A549 treated with Mapracorat at 1 μM for 4 hours (cell line): ENCODE measurements around the gene OARD1. TPM values are rescaled to one million over a fixed set of nuclear protein-coding genes. Genes with fewer than 3 reads are reported as not detected.

Experiments
- total RNA-seq: library from RNA; stranded (reverse); fragments of 200-300 nt; extraction: Qiagen RNA extraction; gene quantifications from 5 replicates; pipeline ENCODE4 v1.2.3, GENCODE V29; 2022

Gene OARD1, protein sequence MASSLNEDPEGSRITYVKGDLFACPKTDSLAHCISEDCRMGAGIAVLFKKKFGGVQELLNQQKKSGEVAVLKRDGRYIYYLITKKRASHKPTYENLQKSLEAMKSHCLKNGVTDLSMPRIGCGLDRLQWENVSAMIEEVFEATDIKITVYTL
- total RNA-seq: 15.9 to 21.1 TPM (median 20.1 TPM) in 5 replicates

DNA sequence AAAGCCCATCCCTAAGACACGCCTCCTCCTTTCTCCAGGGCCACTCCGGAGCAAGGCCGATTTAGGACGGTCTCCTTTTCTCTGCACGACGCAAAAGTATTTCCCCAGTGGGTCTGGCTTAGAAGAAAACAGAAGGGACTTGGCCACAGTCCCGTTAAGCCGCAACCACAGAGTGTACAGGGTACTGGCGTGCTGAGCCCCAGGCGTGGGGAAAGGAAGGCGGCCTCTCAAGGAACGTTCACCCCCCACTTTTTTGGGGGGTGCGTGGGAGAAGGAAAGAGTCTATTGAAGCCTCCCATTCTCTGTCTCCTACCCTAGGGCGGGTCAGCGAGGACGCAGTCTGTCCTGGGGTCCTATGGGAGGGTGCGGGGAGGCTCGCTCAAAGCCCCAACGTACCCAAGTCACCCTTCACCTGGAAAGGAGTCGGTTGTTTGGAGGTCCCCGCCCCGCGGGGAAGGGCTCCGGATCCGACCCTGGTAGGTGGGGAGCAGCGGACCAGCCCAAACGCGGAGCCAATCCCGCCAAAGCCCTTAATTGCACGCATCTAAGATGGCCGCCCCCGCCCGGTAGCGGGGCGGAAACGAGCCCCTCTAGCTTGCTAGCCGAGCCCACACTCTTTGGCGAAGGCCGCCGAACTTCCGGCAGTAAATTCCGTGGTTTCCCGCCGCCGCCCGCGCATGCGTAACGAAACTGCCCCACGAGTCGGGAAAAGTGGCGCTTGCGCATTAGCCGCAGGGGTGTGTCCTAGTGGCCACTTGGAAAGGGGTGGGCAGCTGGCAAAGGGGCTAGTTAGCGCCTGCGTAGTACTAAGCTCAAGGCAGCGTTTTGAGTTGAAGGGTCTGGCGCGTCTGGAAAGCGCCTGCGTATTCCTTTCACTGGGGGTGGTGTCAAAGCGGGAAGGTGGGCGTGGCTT lies at the start of gene OARD1:
Gene OARD1, minus strand, starts transcription at position 434 of the 913 bp plus-strand sequence. CDS start 722 bp downstream, outside the sequence.

DNA sequence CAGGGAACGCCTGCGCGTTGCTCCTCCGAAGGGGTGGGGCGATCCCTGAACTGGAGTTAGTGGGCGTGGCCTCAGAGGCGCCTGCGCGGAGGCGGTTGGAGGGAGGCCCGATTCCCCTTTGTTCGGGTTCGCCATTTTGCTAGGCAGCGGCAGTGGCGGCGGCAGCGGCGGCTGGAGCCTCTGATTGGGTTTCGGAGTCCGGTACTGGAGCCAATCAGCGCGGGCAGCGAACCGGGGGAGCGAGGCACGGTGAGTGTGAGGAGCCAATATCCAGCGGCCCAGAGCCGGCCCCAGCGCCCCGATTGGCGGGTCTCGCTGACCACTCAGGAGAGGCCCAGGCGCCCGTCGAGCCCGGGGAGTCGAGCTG lies 663 bp upstream of the OARD1 start, which contains the start of gene NFYA:
Gene NFYA, plus strand, starts transcription at position 139 of the 367 bp plus-strand sequence. CDS start 6,116 bp downstream, outside the sequence.

GRCh38 chr6:41053041-41053440 lies 19.1 kb downstream of the OARD1 start, which contains the start of gene APOBEC2:
APOBEC2 (plus strand) TSS chr6:41053202; CDS start chr6:41053348, 146 bp downstream.

GRCh38 chr6:41042226-41043055 lies 29.7 kb downstream of the OARD1 start, which contains the start of gene TSPO2:
TSPO2 (plus strand) TSS chr6:41042467; CDS start chr6:41042986, 519 bp downstream.

GRCh38 chr6:41039060-41039998 lies 32.8 kb downstream of the OARD1 start, which contains the start of gene UNC5CL:
UNC5CL (minus strand) TSS chr6:41039221; CDS start chr6:41035074, 4,147 bp downstream.

Other genes starting within 250 kb of the OARD1 start
- 0.33 to 0.62 TPM (median 0.49 TPM) in 5 replicates for gene UNC5CL, start 33.1 kb downstream of the OARD1 start, total RNA-seq
- not detected in 5 replicates for gene TSPO2, start 29.9 kb downstream of the OARD1 start, total RNA-seq
- gene APOBEC2, start 19.2 kb downstream of the OARD1 start, total RNA-seq: not detected in 5 replicates
- 10.8 to 14.1 TPM (median 12.0 TPM) in 5 replicates for gene NFYA, start 618 bp upstream of the OARD1 start, total RNA-seq
- gene TREML1, start 82.0 kb upstream of the OARD1 start, total RNA-seq: not detected in 5 replicates
- not detected in 5 replicates for gene TREM2, start 90.8 kb upstream of the OARD1 start, total RNA-seq
- gene TREML2, start 128.8 kb upstream of the OARD1 start, total RNA-seq: not detected in 5 replicates
- gene TREML4, start 156.0 kb upstream of the OARD1 start, total RNA-seq: not detected in 5 replicates
- 0.13 to 0.50 TPM (median 0.24 TPM) in 5 replicates for gene TREM1, start 214.3 kb upstream of the OARD1 start, total RNA-seq